ENCODE measurements around the gene NDUFAF8. TPM values are rescaled to one million over a fixed set of nuclear protein-coding genes. Genes with fewer than 3 reads are reported as not detected.
"Not testable (repeated sequence)": the region's sequence is repeated elsewhere in the genome, so short reads cannot be mapped to it uniquely, and the experiment has no call there.

NDUFAF8 gene
- total RNA-seq, 1 donor: 9.3 TPM

DNA sequence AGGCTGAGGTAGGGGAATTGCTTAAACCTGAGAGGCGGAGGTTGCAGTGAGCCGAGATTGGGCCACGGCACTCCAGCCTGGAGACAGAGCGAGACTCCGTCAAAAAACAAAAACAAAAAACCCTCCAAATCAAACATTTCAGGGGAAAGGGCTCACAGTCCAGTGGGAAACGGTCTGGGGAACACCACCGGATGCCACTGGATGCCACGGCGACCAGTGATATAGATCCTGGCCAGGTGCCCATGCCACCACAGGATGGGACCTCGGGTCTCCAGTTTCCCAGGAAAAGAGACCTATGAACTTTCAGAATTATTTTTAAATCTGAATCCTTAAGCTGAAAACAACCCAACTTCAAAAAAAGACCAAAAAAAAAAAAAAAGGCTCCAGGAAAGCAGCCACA is 28.7 kb upstream of the NDUFAF8 start:
- no peaks in the 10 kb centered on the region for H3K9me3 ChIP-seq (ENCODE audit: low read depth, low read length)
- H3K27me3 ChIP-seq (ENCODE audit: insufficient read depth, low read length): no peaks in the 10 kb centered on the region
- no peaks in the 10 kb centered on the region for H3K4me1 ChIP-seq (ENCODE audit: insufficient read depth, low read length)
- no peak overlapping the region for H3K4me3 ChIP-seq (ENCODE audit: low read length)

GRCh38 chr17:81210868-81211267 is 28.2 kb upstream of the NDUFAF8 start:
- no peaks in the 10 kb centered on the region for H3K9me3 ChIP-seq (ENCODE audit: low read depth, low read length)
- H3K27me3 ChIP-seq (ENCODE audit: insufficient read depth, low read length): no peaks in the 10 kb centered on the region
- H3K4me1 ChIP-seq (ENCODE audit: insufficient read depth, low read length): no peaks in the 10 kb centered on the region
- no peak overlapping the region for H3K4me3 ChIP-seq (ENCODE audit: low read length)

GRCh38 chr17:81212365-81212764 is 26.8 kb upstream of the NDUFAF8 start:
- H3K27me3 ChIP-seq (ENCODE audit: insufficient read depth, low read length): no peaks in the 10 kb centered on the region
- no peaks in the 10 kb centered on the region for H3K4me1 ChIP-seq (ENCODE audit: insufficient read depth, low read length)
- no peak overlapping the region for H3K4me3 ChIP-seq (ENCODE audit: low read length)
- H3K9me3 ChIP-seq (ENCODE audit: low read depth, low read length): no peaks in the 10 kb centered on the region

DNA sequence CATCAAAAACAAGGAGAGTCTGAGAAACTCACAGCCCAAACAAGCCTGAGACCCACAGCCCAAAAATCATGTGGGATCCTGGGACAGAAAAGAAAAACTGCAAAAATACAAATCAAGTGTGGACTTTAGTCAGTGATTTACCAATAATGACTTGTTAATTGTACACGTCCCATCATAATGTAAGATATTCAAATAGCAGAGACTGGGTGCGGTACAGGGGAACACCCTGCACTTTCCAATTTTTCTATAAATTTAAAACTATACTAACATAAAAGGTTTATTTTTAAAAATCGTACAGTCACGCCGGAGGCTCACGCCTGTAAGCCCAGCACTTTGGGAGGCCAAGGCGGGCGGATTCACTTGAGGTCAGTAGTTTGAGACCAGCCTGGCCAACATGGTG is 25.1 kb upstream of the NDUFAF8 start:
- no peak overlapping the region for H3K4me3 ChIP-seq (ENCODE audit: low read length)
- H3K4me1 ChIP-seq (ENCODE audit: insufficient read depth, low read length): no peaks in the 10 kb centered on the region
- no peaks in the 10 kb centered on the region for H3K27me3 ChIP-seq (ENCODE audit: insufficient read depth, low read length)
- no peaks in the 10 kb centered on the region for H3K9me3 ChIP-seq (ENCODE audit: low read depth, low read length)

GRCh38 chr17:81217491-81217890 is 21.6 kb upstream of the NDUFAF8 start:
- peaks cover 13% of the 10 kb centered on the region for H3K4me1 ChIP-seq (ENCODE audit: insufficient read depth, low read length)
- no peak overlapping the region for H3K4me3 ChIP-seq (ENCODE audit: low read length)
- H3K9me3 ChIP-seq (ENCODE audit: low read depth, low read length): no peaks in the 10 kb centered on the region
- no peaks in the 10 kb centered on the region for H3K27me3 ChIP-seq (ENCODE audit: insufficient read depth, low read length)

DNA sequence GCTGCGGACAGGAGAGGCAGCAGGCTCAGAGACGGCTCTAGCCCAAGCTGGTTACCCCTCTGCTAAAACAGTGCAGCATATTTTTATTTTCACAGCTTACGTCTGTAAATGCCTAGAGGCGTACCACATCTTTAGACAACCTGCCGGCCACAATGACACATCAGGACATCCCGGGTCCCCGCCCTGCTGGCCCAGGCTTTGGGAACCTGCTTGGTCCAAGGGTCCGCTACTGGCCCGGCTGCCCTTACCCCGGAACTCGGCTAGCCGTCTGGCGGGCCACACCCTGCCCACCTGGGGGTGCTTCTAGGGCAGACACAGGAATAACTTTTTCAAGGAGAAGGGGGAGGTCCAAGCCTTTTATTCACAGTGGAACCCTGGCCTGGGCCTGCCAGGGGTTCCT is 20.7 kb upstream of the NDUFAF8 start:
- H3K9me3 ChIP-seq (ENCODE audit: low read depth, low read length): no peaks in the 10 kb centered on the region
- no peak overlapping the region for H3K4me3 ChIP-seq (ENCODE audit: low read length)
- H3K27me3 ChIP-seq (ENCODE audit: insufficient read depth, low read length): no peaks in the 10 kb centered on the region
- peaks cover 17% of the 10 kb centered on the region for H3K4me1 ChIP-seq (ENCODE audit: insufficient read depth, low read length)

GRCh38 chr17:81218991-81219390 is 20.1 kb upstream of the NDUFAF8 start:
- H3K4me3 ChIP-seq (ENCODE audit: low read length): no peak overlapping the region
- H3K9me3 ChIP-seq (ENCODE audit: low read depth, low read length): no peaks in the 10 kb centered on the region
- peaks cover 22% of the 10 kb centered on the region for H3K4me1 ChIP-seq (ENCODE audit: insufficient read depth, low read length)
- H3K27me3 ChIP-seq (ENCODE audit: insufficient read depth, low read length): no peaks in the 10 kb centered on the region

- H3K9me3 ChIP-seq (ENCODE audit: low read depth, low read length): no peaks in the 10 kb centered on the region
- H3K4me3 ChIP-seq (ENCODE audit: low read length): no peak overlapping the region
- peaks cover 23% of the 10 kb centered on the region for H3K4me1 ChIP-seq (ENCODE audit: insufficient read depth, low read length)
- H3K27me3 ChIP-seq (ENCODE audit: insufficient read depth, low read length): no peaks in the 10 kb centered on the region
Observed at GRCh38 chr17:81219476-81220180, 19.5 kb upstream of the NDUFAF8 start.

- H3K4me3 ChIP-seq (ENCODE audit: low read length): no peak overlapping the region
- H3K27me3 ChIP-seq (ENCODE audit: insufficient read depth, low read length): no peaks in the 10 kb centered on the region
- H3K9me3 ChIP-seq (ENCODE audit: low read depth, low read length): no peaks in the 10 kb centered on the region
- peaks cover 23% of the 10 kb centered on the region for H3K4me1 ChIP-seq (ENCODE audit: insufficient read depth, low read length)
Observed at GRCh38 chr17:81221371-81221841, 17.7 kb upstream of the NDUFAF8 start.

- Histone ChIP-seq H3K9me3 (ENCODE audit: low read depth, low read length) (no peaks in the 10 kb centered on the region), H3K4me1 (ENCODE audit: insufficient read depth, low read length) (peaks cover 23% of the 10 kb centered on the region), H3K4me3 (ENCODE audit: low read length) (peak overlapping the region; percentile 52), H3K27me3 (ENCODE audit: insufficient read depth, low read length) (no peaks in the 10 kb centered on the region)
Observed at GRCh38 chr17:81221842-81222619, 17.1 kb upstream of the NDUFAF8 start.

DNA sequence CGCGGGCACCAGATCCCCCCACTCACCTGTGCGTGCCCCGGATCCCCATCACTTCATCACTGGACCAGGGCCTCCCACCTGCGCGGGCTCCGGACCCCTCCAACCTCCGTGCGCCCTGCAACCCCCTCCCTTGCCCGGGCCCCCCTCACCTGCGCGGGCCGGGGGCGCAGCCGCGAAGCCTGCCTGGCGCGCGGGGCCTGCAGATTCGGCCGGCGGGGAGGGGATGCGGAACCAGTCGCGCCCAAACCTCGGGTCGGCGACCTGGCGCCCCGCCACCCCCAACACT is 16.6 kb upstream of the NDUFAF8 start:
- Histone ChIP-seq H3K4me3 (ENCODE audit: low read length) (peak overlapping the region; percentile 52), H3K4me1 (ENCODE audit: insufficient read depth, low read length) (peaks cover 24% of the 10 kb centered on the region), H3K9me3 (ENCODE audit: low read depth, low read length) (no peaks in the 10 kb centered on the region), H3K27me3 (ENCODE audit: insufficient read depth, low read length) (no peaks in the 10 kb centered on the region)

DNA sequence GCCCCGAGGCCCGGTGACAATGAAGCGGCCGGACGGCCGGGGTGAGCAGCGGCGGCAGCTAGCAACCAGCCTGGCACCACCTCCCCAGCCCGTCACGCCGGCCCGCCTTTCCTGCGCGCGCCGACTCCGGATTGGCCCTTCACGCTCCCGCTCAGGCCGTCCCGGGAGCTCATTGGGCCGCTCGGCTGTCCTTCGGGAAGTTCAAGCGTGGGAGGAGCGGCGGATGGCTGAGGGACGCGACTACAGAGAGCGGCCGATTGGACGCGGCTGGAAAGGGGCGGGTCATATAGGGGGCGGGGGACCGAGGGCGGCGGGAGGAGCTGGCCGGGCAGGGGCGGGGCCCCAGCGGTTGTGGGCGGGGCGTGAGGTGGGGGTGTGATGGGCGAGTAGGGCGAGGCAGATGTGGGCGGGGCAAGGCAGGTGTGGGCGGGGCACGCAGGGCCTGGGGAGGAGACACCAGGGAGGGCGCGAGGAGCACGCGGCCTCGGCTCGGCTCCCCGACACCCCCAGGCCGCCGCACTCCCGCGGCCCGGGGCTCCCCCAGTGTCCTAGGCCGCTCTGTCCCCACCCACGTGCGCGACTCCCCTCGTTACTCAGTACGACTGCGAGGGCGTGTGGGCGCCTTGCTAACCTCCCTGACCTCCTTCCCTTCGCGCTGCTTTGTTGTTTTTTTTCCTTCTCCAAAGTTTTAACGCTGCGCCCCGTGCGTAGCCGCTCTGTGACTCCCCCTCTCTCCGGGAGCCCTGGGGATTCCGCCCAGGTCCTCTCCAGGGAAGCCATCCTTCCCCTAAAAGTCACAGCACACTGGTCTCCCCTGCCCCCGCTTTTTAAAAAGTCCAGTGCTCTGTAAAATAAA is 16.0 kb upstream of the NDUFAF8 start, which contains the start of gene CEP131:
CEP131 (minus strand) TSS at position 60 of the 856 bp plus-strand sequence. CDS start 2,909 bp downstream, outside the sequence.
- H3K4me1 ChIP-seq (ENCODE audit: insufficient read depth, low read length): peaks cover 29% of the 10 kb centered on the region
- no peaks in the 10 kb centered on the region for H3K27me3 ChIP-seq (ENCODE audit: insufficient read depth, low read length)
- H3K9me3 ChIP-seq (ENCODE audit: low read depth, low read length): no peaks in the 10 kb centered on the region
- H3K4me3 ChIP-seq (ENCODE audit: low read length): peak within 1 kb of the TSS; percentile 52

DNA sequence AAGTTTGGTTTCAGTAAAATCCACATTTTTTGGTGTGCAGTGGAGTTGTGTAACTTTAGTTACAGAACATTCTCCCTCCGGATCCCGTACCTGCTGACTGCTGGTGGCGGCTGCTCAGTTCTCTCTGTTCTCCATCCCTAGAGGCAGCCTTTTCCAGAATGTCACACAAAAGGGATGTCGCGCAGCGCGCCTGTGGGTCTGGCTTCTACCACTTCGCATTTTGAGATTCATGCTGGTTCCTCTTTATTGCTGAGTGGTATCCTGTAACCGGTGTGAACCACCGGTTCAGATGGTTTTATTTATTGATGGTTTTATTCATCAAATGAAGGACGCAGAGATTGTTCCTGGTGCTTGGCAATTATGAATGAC is 15.4 kb upstream of the NDUFAF8 start:
- H3K4me3 ChIP-seq (ENCODE audit: low read length): peak overlapping the region; percentile 25

DNA sequence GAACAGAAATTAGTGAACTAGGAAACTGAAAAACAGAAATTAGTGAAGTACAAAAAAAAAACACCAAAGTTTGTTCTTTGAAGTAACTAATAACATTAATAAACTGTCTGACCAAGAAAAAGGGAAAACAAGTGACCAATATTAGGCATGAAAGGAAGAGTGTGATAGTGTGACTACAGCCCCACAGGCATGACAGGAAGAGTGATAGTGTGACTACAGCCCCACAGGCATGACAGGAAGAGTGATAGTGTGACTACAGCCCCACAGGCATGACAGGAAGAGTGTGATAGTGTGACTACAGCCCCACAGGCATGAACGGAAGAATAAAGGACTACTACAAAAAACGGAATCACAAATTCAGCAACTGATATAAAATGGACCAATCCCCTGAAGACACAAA is 11.5 kb upstream of the NDUFAF8 start:
- not testable (repeated sequence) for H3K27me3 ChIP-seq (ENCODE audit: insufficient read depth, low read length); H3K9me3 ChIP-seq (ENCODE audit: low read depth, low read length); H3K4me3 ChIP-seq (ENCODE audit: low read length)
- H3K4me1 ChIP-seq (ENCODE audit: insufficient read depth, low read length): peaks cover 30% of the 10 kb centered on the region

More for the DNA sequence above, 15.4 kb upstream of the NDUFAF8 start:
- peaks cover 36% of the 10 kb centered on the region for H3K4me1 ChIP-seq (ENCODE audit: insufficient read depth, low read length)
- no peaks in the 10 kb centered on the region for H3K9me3 ChIP-seq (ENCODE audit: low read depth, low read length)
- no peaks in the 10 kb centered on the region for H3K27me3 ChIP-seq (ENCODE audit: insufficient read depth, low read length)

DNA sequence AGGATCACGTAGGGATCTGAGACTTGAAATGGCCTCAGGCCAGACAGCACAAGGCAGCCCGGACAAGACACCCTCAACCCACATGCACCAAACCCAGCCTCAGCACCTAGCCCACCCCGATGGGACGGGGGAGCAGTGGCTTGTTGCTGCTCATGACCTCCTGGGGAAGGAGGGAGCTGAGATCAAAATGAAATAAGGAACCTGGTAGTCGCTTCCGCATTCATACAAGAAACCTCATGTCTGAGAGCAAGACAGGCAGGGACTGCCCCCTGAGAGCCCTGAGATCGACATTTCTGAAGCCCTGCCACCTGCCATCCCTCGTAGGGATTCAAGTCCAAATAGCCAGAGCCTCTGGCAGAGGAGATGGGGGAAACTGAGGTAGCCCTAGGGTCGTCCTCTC is 10.7 kb upstream of the NDUFAF8 start:
- Histone ChIP-seq H3K4me3 (ENCODE audit: low read length) (no peak overlapping the region), H3K4me1 (ENCODE audit: insufficient read depth, low read length) (peaks cover 28% of the 10 kb centered on the region), H3K9me3 (ENCODE audit: low read depth, low read length) (no peaks in the 10 kb centered on the region), H3K27me3 (ENCODE audit: insufficient read depth, low read length) (no peaks in the 10 kb centered on the region)
